ENCODE data around the gene ARNT2.

DNA sequence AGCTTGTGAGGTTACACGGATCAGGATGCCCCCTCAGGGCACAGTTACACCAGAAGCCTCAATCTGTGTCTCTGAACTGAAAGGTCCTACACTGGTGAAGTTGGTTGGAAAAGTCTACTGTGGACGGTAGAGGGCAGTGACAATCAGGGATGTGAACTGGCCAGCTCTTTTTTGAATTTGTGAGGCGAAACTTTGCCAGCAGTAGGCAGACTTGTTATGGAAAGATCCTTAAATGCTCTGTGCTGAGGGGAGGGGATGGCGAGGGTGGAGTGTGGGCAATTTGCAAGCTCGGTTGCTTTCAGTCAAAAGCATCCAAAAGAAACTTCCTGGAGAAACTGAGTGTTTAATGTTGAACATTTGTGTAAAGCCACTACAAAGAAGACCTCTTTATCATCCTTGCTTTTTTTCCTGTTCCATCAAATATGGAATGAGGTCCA lies 163.6 kb downstream of the ARNT2 start:
- TF ChIP-seq CTCF (IDR thresholded peaks at IDR 0.05; ENCODE audit: low read length) (peak; percentile 65), EZH2 (IDR thresholded peaks at IDR 0.05; ENCODE audit: borderline replicate concordance, low read length) (no peak)

Measured in OCI-LY1 (cell line).